Activated CD8-positive, alpha-beta T cell treated with anti-CD3 and anti-CD28 coated beads, Interleukin-2, amount 10 ng/mL, durations not matched to agents 7 days and 5 days (primary cell): ENCODE results near the gene EFNA5. TPM values are rescaled to one million over a fixed set of nuclear protein-coding genes. Genes with fewer than 3 reads are reported as not detected.

ENCODE experiments used
- ATAC-seq: fragments of 150-1000 bp; cut with Tn5 transposase; one replicate; pipeline ENCODE4 v1.10.0; 2021; ENCODE audit warnings: moderate library complexity
- CTCF ChIA-PET: fragments of 350-600 bp; sonication (Branson Sonifier 250); formaldehyde crosslinking; loops from one replicate; lab custom pipeline; 2021; ENCODE audit warnings: antibody characterized with exemption; lab: Charles Lee
- POLR2A ChIA-PET: fragments of 350-600 bp; sonication (Branson Sonifier 250); formaldehyde crosslinking; loops from one replicate; lab custom pipeline; 2021; ENCODE audit warnings: antibody characterized with exemption; lab: Charles Lee
- DNase-seq: peaks from one replicate; pipeline ENCODE4 v3.0.0-alpha.2; 2020
- H3K27ac Mint-ChIP-seq: one replicate; pipeline ENCODE4 v1.8.0; 2021; ENCODE audit warnings: mild to moderate bottlenecking, mixed read lengths
- H3K27me3 Mint-ChIP-seq: one replicate; pipeline ENCODE4 v1.8.0; 2021; ENCODE audit warnings: low read depth, mixed read lengths
- H3K36me3 Mint-ChIP-seq: one replicate; pipeline ENCODE4 v1.8.0; 2021; ENCODE audit warnings: low read depth, mixed read lengths
- H3K4me1 Mint-ChIP-seq: one replicate; pipeline ENCODE4 v1.8.0; 2021; ENCODE audit warnings: low read depth, mixed read lengths
- H3K4me3 Mint-ChIP-seq: one replicate; pipeline ENCODE4 v1.8.0; 2021; ENCODE audit warnings: mild to moderate bottlenecking, mixed read lengths
- H3K9me3 Mint-ChIP-seq: one replicate; pipeline ENCODE4 v1.8.0; 2022; ENCODE audit warnings: mixed read lengths; ENCODE audit not compliant: insufficient read depth
- total RNA-seq, 2 experiments: library from RNA; stranded (reverse); gene quantifications; one replicate each; pipeline ENCODE4 v1.2.3, GENCODE V29; 2021

EFNA5 gene
- total RNA-seq, 2 experiments from 2014 or later: not detected

- ChIA-PET CTCF (no interaction called here), POLR2A (interaction anchor here (0.7 kb wide), 1 partner anchor 16 kb away, joined by 3 read pairs; no protein-coding TSS in a partner anchor)
- Mint-ChIP-seq H3K4me1 (no peaks in the 10 kb centered on the region), H3K27me3 (peaks cover 10% of the 10 kb centered on the region), H3K36me3 (no peaks in the 10 kb centered on the region), H3K9me3 (no peaks in the 10 kb centered on the region), H3K4me3 (no peak overlapping the region), H3K27ac (no peak overlapping the region)
- DNase-seq: no peak
- ATAC-seq: no peak
Observed at GRCh38 chr5:107655831-107656230, 14.9 kb downstream of the EFNA5 start.

- H3K36me3 Mint-ChIP-seq: no peaks in the 10 kb centered on the region
- no peak overlapping the region for H3K27ac Mint-ChIP-seq
- no peaks in the 10 kb centered on the region for H3K9me3 Mint-ChIP-seq
- DNase-seq (no peak), ATAC-seq (no peak)
- peaks cover 11% of the 10 kb centered on the region for H3K27me3 Mint-ChIP-seq
- POLR2A ChIA-PET: no interaction called here
- CTCF ChIA-PET: no interaction called here
- no peaks in the 10 kb centered on the region for H3K4me1 Mint-ChIP-seq
- H3K4me3 Mint-ChIP-seq: no peak overlapping the region
Observed at GRCh38 chr5:107654827-107655226, 15.9 kb downstream of the EFNA5 start.

- Mint-ChIP-seq H3K4me3 (no peak overlapping the region), H3K4me1 (no peaks in the 10 kb centered on the region), H3K9me3 (no peaks in the 10 kb centered on the region), H3K36me3 (no peaks in the 10 kb centered on the region), H3K27me3 (peaks cover 13% of the 10 kb centered on the region), H3K27ac (no peak overlapping the region)
- ATAC-seq: no peak
- ChIA-PET CTCF (no interaction called here), POLR2A (no interaction called here)
- DNase-seq: no peak
Observed at GRCh38 chr5:107653685-107654084, 17.1 kb downstream of the EFNA5 start.

GRCh38 chr5:107652839-107653607 is 17.7 kb downstream of the EFNA5 start:
- ChIA-PET POLR2A (no interaction called here), CTCF (no interaction called here)
- no peaks in the 10 kb centered on the region for H3K9me3 Mint-ChIP-seq

GRCh38 chr5:107652408-107652807 is 18.3 kb downstream of the EFNA5 start:
- H3K4me3 Mint-ChIP-seq: no peak overlapping the region
- peaks cover 16% of the 10 kb centered on the region for H3K27me3 Mint-ChIP-seq
- DNase-seq (no peak), ATAC-seq (no peak)
- no peak overlapping the region for H3K27ac Mint-ChIP-seq
- ChIA-PET POLR2A (no interaction called here), CTCF (no interaction called here)
- no peaks in the 10 kb centered on the region for H3K36me3 Mint-ChIP-seq
- H3K9me3 Mint-ChIP-seq: no peaks in the 10 kb centered on the region
- no peaks in the 10 kb centered on the region for H3K4me1 Mint-ChIP-seq

More at GRCh38 chr5:107652839-107653607, 17.7 kb downstream of the EFNA5 start:
- ATAC-seq (no peak), DNase-seq (no peak)
- Mint-ChIP-seq H3K4me1 (no peaks in the 10 kb centered on the region), H3K36me3 (no peaks in the 10 kb centered on the region), H3K27me3 (peaks cover 13% of the 10 kb centered on the region), H3K4me3 (no peak overlapping the region), H3K27ac (no peak overlapping the region)

GRCh38 chr5:107651325-107651724 is 19.4 kb downstream of the EFNA5 start:
- H3K4me1 Mint-ChIP-seq: no peaks in the 10 kb centered on the region
- CTCF ChIA-PET: no interaction called here
- no peaks in the 10 kb centered on the region for H3K9me3 Mint-ChIP-seq
- POLR2A ChIA-PET: no interaction called here
- no peak for ATAC-seq
- H3K27me3 Mint-ChIP-seq: peaks cover 16% of the 10 kb centered on the region
- DNase-seq: no peak
- no peaks in the 10 kb centered on the region for H3K36me3 Mint-ChIP-seq
- H3K4me3 Mint-ChIP-seq: no peak overlapping the region
- no peak overlapping the region for H3K27ac Mint-ChIP-seq

GRCh38 chr5:107646418-107646817 is 24.3 kb downstream of the EFNA5 start:
- Mint-ChIP-seq H3K27ac (no peak overlapping the region), H3K9me3 (no peaks in the 10 kb centered on the region), H3K4me3 (no peak overlapping the region), H3K36me3 (no peaks in the 10 kb centered on the region), H3K27me3 (peaks cover 7% of the 10 kb centered on the region), H3K4me1 (no peaks in the 10 kb centered on the region)
- no peak for ATAC-seq
- POLR2A ChIA-PET: no interaction called here
- no peak for DNase-seq
- CTCF ChIA-PET: no interaction called here

GRCh38 chr5:107640568-107640967 is 30.2 kb downstream of the EFNA5 start:
- H3K36me3 Mint-ChIP-seq: no peaks in the 10 kb centered on the region
- no peaks in the 10 kb centered on the region for H3K4me1 Mint-ChIP-seq
- H3K9me3 Mint-ChIP-seq: no peaks in the 10 kb centered on the region
- ATAC-seq: no peak
- H3K27me3 Mint-ChIP-seq: peaks cover 2% of the 10 kb centered on the region
- no peak overlapping the region for H3K4me3 Mint-ChIP-seq
- ChIA-PET CTCF (no interaction called here), POLR2A (no interaction called here)
- H3K27ac Mint-ChIP-seq: no peak overlapping the region
- no peak for DNase-seq

- Mint-ChIP-seq H3K4me3 (no peak overlapping the region), H3K9me3 (no peaks in the 10 kb centered on the region), H3K27ac (no peak overlapping the region), H3K4me1 (no peaks in the 10 kb centered on the region), H3K27me3 (peaks cover 2% of the 10 kb centered on the region), H3K36me3 (no peaks in the 10 kb centered on the region)
- no peak for DNase-seq
- no peak for ATAC-seq
- CTCF ChIA-PET: no interaction called here
- POLR2A ChIA-PET: interaction anchor here (0.6 kb wide), 1 partner anchor 16 kb away, joined by 3 read pairs; no protein-coding TSS in a partner anchor
Observed at GRCh38 chr5:107639990-107640389, 30.7 kb downstream of the EFNA5 start.

GRCh38 chr5:107636555-107636954 is 34.2 kb downstream of the EFNA5 start:
- no peaks in the 10 kb centered on the region for H3K9me3 Mint-ChIP-seq
- ChIA-PET CTCF (no interaction called here), POLR2A (no interaction called here)
- no peak for DNase-seq
- no peak for ATAC-seq
- H3K27ac Mint-ChIP-seq: no peak overlapping the region
- peaks cover 2% of the 10 kb centered on the region for H3K27me3 Mint-ChIP-seq
- no peaks in the 10 kb centered on the region for H3K4me1 Mint-ChIP-seq
- H3K4me3 Mint-ChIP-seq: no peak overlapping the region
- H3K36me3 Mint-ChIP-seq: no peaks in the 10 kb centered on the region

GRCh38 chr5:107636068-107636467 is 34.7 kb downstream of the EFNA5 start:
- H3K9me3 Mint-ChIP-seq: no peaks in the 10 kb centered on the region
- H3K4me3 Mint-ChIP-seq: no peak overlapping the region
- H3K27ac Mint-ChIP-seq: no peak overlapping the region
- DNase-seq (no peak), ATAC-seq (no peak)
- no peaks in the 10 kb centered on the region for H3K36me3 Mint-ChIP-seq
- peaks cover 2% of the 10 kb centered on the region for H3K27me3 Mint-ChIP-seq
- ChIA-PET POLR2A (no interaction called here), CTCF (no interaction called here)
- H3K4me1 Mint-ChIP-seq: no peaks in the 10 kb centered on the region

GRCh38 chr5:107634981-107635848 is 35.5 kb downstream of the EFNA5 start:
- CTCF ChIA-PET: no interaction called here

More at GRCh38 chr5:107634981-107635848, 35.5 kb downstream of the EFNA5 start:
- Mint-ChIP-seq H3K27me3 (peaks cover 2% of the 10 kb centered on the region), H3K9me3 (no peaks in the 10 kb centered on the region), H3K36me3 (no peaks in the 10 kb centered on the region), H3K27ac (no peak overlapping the region), H3K4me3 (no peak overlapping the region), H3K4me1 (no peaks in the 10 kb centered on the region)
- no peak for DNase-seq
- POLR2A ChIA-PET: interaction anchor here (0.5 kb wide), 1 partner anchor 20 kb away, joined by 5 read pairs; no protein-coding TSS in a partner anchor
- no peak for ATAC-seq
